ENCODE measurements around the gene GPR139.

Gene GPR139

GRCh38 chr16:20102521-20102920, 28.8 kb upstream of the GPR139 start:
- in situ Hi-C loops (cut with HindIII; ENCODE audit: low sequenced_read_pairs) = no loop called here
- TF ChIP-seq CTCF (IDR thresholded peaks at IDR 0.05; ENCODE audit: low read depth, low read length) = no peak
- DNase-seq (ENCODE audit: low read depth, low spot score) = no peak
- no peak overlapping the region for H3K4me3 ChIP-seq (ENCODE audit: low read depth, low read length)

GRCh38 chr16:20102021-20102420, 28.3 kb upstream of the GPR139 start:
- TF ChIP-seq CTCF (IDR thresholded peaks at IDR 0.05; ENCODE audit: low read depth, low read length) = no peak
- in situ Hi-C loops (cut with HindIII; ENCODE audit: low sequenced_read_pairs) = no loop called here
- no peak for DNase-seq (ENCODE audit: low read depth, low spot score)
- H3K4me3 ChIP-seq (ENCODE audit: low read depth, low read length) = no peak overlapping the region

- in situ Hi-C loops (cut with HindIII; ENCODE audit: low sequenced_read_pairs) = no loop called here
- TF ChIP-seq CTCF (IDR thresholded peaks at IDR 0.05; ENCODE audit: low read depth, low read length) = no peak
- no peak overlapping the region for H3K4me3 ChIP-seq (ENCODE audit: low read depth, low read length)
- no peak for DNase-seq (ENCODE audit: low read depth, low spot score)
These were observed 25.7 kb upstream of the GPR139 start for GRCh38 chr16:20099375-20099774.

- in situ Hi-C loops (cut with HindIII; ENCODE audit: low sequenced_read_pairs) = no loop called here
- H3K4me3 ChIP-seq (ENCODE audit: low read depth, low read length) = no peak overlapping the region
- no peak for TF ChIP-seq CTCF (IDR thresholded peaks at IDR 0.05; ENCODE audit: low read depth, low read length)
- no peak for DNase-seq (ENCODE audit: low read depth, low spot score)
These were observed 20.5 kb upstream of the GPR139 start for GRCh38 chr16:20094157-20094556.

- TF ChIP-seq CTCF (IDR thresholded peaks at IDR 0.05; ENCODE audit: low read depth, low read length) = no peak
- H3K4me3 ChIP-seq (ENCODE audit: low read depth, low read length) = no peak overlapping the region
- no peak for DNase-seq (ENCODE audit: low read depth, low spot score)
- in situ Hi-C loops (cut with HindIII; ENCODE audit: low sequenced_read_pairs) = no loop called here
These were observed 15.7 kb upstream of the GPR139 start for GRCh38 chr16:20089246-20089965.

GRCh38 chr16:20084624-20085226, 11.0 kb upstream of the GPR139 start:
- in situ Hi-C loops (cut with HindIII; ENCODE audit: low sequenced_read_pairs) = no loop called here

More at GRCh38 chr16:20084624-20085226, 11.0 kb upstream of the GPR139 start:
- H3K4me3 ChIP-seq (ENCODE audit: low read depth, low read length) = no peak overlapping the region
- TF ChIP-seq CTCF (IDR thresholded peaks at IDR 0.05; ENCODE audit: low read depth, low read length) = no peak
- DNase-seq (ENCODE audit: low read depth, low spot score) = no peak
